ENCODE results near the gene PPIG. TPM values are rescaled to one million over a fixed set of nuclear protein-coding genes. Genes with fewer than 3 reads are reported as not detected.

Gene PPIG
- total and polyA plus RNA-seq, 2 experiments from 2014 or later, result 40.7 to 157 TPM

DNA sequence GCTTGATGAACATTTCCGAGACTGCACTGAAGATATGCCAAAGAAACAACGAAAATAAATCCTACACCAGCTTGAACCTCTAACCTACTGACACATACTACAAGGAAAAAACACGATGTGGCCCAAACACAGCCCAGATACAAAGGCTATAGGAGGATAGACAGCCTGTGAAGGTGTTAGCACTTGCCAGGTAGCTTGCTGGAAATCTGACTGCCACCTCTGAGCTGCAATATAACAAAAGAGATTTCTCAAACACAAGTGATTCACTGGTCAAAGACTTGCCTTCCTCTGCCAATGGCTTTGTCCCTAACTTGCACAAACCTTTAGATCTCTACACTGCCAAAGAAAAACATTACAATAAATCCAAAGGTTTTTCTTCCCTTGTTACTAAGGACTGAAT, 89.0 kb downstream of the PPIG start (continued):
- TF ChIP-seq EZH2 (IDR thresholded peaks at IDR 0.05; ENCODE audit: low read depth, unreplicated experiment) (no peak), ZNF331 (CRISPR knock-in tag; IDR thresholded peaks at IDR 0.05; ENCODE audit: low read depth) (no peak), ZNF114 (CRISPR knock-in tag; IDR thresholded peaks at IDR 0.05) (no peak)

DNA sequence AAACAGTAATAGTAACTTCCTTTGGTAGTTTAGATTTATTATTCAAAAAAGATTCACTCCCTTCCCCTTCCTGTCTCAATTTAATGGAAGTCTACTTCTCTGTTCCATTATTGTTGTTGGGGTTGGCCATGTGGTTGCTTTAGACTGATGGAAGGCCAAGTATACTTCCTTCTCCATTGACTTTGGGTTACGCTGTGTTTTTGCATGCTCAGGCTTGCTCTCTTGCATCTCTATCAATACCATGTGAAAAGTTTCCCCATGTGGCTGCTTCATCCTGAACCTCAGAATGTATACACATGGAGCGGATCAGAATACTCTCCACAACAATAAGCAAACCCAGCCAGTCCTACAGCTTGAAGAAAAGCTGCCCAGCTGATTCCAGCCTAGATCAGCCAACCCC, 89.8 kb downstream of the PPIG start:
- Mint-ChIP-seq H3K36me3 (ENCODE audit: low read depth) (no peaks in the 10 kb centered on the region), H3K9me3 (no peaks in the 10 kb centered on the region), H3K27me3 (ENCODE audit: insufficient read depth, low read depth, poor library complexity) (no peaks in the 10 kb centered on the region), H3K27ac (no peak overlapping the region), H3K4me1 (peaks cover 20% of the 10 kb centered on the region), H3K4me3 (no peak overlapping the region)
- Histone ChIP-seq H3K9me2 (ENCODE audit: insufficient read depth) (no peaks in the 10 kb centered on the region), H3K4me2 (no peak overlapping the region), H3F3A (replicated peaks; ENCODE audit: low read depth) (no peaks in the 10 kb centered on the region), H3K27me3 (ENCODE audit: insufficient read depth) (no peaks in the 10 kb centered on the region), H3K4me1 (ENCODE audit: insufficient read depth) (peaks cover 11% of the 10 kb centered on the region; the same call in 1 of the 2 replicates), H3K36me3 (ENCODE audit: insufficient read depth) (no peaks in the 10 kb centered on the region), H2AFZ (peak overlapping the region; percentile 58; the same call in 1 of the 2 replicates), H3K79me2 (replicated peaks; ENCODE audit: insufficient read depth) (no peaks in the 10 kb centered on the region), H3K27ac (ENCODE audit: low read depth) (no peak overlapping the region), H4K20me1 (replicated peaks; ENCODE audit: insufficient read depth) (no peaks in the 10 kb centered on the region), H3K4me3 (no peak overlapping the region)
- no peak for TF ChIP-seq EZH2 (IDR thresholded peaks at IDR 0.05; ENCODE audit: low read depth, unreplicated experiment)
- TF ChIP-seq ZNF114 (CRISPR knock-in tag; IDR thresholded peaks at IDR 0.05), result no peak
- no peak for TF ChIP-seq JUNB (IDR thresholded peaks at IDR 0.05; ENCODE audit: unreplicated experiment)
- no peak for TF ChIP-seq NANOG (IDR thresholded peaks at IDR 0.05; ENCODE audit: borderline replicate concordance)
- TF ChIP-seq, protein P1, sequence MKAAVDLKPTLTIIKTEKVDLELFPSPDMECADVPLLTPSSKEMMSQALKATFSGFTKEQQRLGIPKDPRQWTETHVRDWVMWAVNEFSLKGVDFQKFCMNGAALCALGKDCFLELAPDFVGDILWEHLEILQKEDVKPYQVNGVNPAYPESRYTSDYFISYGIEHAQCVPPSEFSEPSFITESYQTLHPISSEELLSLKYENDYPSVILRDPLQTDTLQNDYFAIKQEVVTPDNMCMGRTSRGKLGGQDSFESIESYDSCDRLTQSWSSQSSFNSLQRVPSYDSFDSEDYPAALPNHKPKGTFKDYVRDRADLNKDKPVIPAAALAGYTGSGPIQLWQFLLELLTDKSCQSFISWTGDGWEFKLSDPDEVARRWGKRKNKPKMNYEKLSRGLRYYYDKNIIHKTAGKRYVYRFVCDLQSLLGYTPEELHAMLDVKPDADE (IDR thresholded peaks at IDR 0.05), result no peak
- no peak for TF ChIP-seq ZNF331 (CRISPR knock-in tag; IDR thresholded peaks at IDR 0.05; ENCODE audit: low read depth)
- TF ChIP-seq, protein P2, sequence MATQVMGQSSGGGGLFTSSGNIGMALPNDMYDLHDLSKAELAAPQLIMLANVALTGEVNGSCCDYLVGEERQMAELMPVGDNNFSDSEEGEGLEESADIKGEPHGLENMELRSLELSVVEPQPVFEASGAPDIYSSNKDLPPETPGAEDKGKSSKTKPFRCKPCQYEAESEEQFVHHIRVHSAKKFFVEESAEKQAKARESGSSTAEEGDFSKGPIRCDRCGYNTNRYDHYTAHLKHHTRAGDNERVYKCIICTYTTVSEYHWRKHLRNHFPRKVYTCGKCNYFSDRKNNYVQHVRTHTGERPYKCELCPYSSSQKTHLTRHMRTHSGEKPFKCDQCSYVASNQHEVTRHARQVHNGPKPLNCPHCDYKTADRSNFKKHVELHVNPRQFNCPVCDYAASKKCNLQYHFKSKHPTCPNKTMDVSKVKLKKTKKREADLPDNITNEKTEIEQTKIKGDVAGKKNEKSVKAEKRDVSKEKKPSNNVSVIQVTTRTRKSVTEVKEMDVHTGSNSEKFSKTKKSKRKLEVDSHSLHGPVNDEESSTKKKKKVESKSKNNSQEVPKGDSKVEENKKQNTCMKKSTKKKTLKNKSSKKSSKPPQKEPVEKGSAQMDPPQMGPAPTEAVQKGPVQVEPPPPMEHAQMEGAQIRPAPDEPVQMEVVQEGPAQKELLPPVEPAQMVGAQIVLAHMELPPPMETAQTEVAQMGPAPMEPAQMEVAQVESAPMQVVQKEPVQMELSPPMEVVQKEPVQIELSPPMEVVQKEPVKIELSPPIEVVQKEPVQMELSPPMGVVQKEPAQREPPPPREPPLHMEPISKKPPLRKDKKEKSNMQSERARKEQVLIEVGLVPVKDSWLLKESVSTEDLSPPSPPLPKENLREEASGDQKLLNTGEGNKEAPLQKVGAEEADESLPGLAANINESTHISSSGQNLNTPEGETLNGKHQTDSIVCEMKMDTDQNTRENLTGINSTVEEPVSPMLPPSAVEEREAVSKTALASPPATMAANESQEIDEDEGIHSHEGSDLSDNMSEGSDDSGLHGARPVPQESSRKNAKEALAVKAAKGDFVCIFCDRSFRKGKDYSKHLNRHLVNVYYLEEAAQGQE (IDR thresholded peaks at IDR 0.05; ENCODE audit: unreplicated experiment), result no peak
- no peak for TF ChIP-seq EZH2phosphoT487 (IDR thresholded peaks at IDR 0.05; ENCODE audit: unreplicated experiment)
- no peak for TF ChIP-seq STAT1 (IDR thresholded peaks at IDR 0.05; ENCODE audit: unreplicated experiment)
- TF ChIP-seq, protein P3, sequence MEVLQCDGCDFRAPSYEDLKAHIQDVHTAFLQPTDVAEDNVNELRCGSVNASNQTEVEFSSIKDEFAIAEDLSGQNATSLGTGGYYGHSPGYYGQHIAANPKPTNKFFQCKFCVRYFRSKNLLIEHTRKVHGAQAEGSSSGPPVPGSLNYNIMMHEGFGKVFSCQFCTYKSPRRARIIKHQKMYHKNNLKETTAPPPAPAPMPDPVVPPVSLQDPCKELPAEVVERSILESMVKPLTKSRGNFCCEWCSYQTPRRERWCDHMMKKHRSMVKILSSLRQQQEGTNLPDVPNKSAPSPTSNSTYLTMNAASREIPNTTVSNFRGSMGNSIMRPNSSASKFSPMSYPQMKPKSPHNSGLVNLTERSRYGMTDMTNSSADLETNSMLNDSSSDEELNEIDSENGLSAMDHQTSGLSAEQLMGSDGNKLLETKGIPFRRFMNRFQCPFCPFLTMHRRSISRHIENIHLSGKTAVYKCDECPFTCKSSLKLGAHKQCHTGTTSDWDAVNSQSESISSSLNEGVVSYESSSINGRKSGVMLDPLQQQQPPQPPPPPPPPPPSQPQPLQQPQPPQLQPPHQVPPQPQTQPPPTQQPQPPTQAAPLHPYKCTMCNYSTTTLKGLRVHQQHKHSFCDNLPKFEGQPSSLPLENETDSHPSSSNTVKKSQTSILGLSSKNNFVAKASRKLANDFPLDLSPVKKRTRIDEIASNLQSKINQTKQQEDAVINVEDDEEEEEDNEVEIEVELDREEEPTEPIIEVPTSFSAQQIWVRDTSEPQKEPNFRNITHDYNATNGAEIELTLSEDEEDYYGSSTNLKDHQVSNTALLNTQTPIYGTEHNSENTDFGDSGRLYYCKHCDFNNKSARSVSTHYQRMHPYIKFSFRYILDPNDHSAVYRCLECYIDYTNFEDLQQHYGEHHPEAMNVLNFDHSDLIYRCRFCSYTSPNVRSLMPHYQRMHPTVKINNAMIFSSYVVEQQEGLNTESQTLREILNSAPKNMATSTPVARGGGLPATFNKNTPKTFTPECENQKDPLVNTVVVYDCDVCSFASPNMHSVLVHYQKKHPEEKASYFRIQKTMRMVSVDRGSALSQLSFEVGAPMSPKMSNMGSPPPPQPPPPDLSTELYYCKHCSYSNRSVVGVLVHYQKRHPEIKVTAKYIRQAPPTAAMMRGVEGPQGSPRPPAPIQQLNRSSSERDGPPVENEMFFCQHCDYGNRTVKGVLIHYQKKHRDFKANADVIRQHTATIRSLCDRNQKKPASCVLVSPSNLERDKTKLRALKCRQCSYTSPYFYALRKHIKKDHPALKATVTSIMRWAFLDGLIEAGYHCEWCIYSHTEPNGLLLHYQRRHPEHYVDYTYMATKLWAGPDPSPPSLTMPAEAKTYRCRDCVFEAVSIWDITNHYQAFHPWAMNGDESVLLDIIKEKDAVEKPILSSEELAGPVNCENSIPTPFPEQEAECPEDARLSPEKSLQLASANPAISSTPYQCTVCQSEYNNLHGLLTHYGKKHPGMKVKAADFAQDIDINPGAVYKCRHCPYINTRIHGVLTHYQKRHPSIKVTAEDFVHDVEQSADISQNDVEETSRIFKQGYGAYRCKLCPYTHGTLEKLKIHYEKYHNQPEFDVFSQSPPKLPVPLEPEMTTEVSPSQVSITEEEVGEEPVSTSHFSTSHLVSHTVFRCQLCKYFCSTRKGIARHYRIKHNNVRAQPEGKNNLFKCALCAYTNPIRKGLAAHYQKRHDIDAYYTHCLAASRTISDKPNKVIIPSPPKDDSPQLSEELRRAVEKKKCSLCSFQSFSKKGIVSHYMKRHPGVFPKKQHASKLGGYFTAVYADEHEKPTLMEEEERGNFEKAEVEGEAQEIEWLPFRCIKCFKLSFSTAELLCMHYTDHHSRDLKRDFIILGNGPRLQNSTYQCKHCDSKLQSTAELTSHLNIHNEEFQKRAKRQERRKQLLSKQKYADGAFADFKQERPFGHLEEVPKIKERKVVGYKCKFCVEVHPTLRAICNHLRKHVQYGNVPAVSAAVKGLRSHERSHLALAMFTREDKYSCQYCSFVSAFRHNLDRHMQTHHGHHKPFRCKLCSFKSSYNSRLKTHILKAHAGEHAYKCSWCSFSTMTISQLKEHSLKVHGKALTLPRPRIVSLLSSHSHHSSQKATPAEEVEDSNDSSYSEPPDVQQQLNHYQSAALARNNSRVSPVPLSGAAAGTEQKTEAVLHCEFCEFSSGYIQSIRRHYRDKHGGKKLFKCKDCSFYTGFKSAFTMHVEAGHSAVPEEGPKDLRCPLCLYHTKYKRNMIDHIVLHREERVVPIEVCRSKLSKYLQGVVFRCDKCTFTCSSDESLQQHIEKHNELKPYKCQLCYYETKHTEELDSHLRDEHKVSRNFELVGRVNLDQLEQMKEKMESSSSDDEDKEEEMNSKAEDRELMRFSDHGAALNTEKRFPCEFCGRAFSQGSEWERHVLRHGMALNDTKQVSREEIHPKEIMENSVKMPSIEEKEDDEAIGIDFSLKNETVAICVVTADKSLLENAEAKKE (CRISPR knock-in tag; IDR thresholded peaks at IDR 0.05), result no peak
- TF ChIP-seq CREB1 (CRISPR knock-in tag; IDR thresholded peaks at IDR 0.05; ENCODE audit: low read depth), result no peak
- no peak for TF ChIP-seq POLR2AphosphoS5 (IDR thresholded peaks at IDR 0.05; ENCODE audit: low read depth)
- TF ChIP-seq, protein P4, sequence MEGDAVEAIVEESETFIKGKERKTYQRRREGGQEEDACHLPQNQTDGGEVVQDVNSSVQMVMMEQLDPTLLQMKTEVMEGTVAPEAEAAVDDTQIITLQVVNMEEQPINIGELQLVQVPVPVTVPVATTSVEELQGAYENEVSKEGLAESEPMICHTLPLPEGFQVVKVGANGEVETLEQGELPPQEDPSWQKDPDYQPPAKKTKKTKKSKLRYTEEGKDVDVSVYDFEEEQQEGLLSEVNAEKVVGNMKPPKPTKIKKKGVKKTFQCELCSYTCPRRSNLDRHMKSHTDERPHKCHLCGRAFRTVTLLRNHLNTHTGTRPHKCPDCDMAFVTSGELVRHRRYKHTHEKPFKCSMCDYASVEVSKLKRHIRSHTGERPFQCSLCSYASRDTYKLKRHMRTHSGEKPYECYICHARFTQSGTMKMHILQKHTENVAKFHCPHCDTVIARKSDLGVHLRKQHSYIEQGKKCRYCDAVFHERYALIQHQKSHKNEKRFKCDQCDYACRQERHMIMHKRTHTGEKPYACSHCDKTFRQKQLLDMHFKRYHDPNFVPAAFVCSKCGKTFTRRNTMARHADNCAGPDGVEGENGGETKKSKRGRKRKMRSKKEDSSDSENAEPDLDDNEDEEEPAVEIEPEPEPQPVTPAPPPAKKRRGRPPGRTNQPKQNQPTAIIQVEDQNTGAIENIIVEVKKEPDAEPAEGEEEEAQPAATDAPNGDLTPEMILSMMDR (conservative IDR thresholded peaks at IDR 0.05; ENCODE audit: low read depth in 2 of 2), result no peak
- ATAC-seq, result no peak
- no peak for DNase-seq (ENCODE audit: low spot score)

Measured in GM23338 (cell line).